IMR-90 (cell line): Measurements from ENCODE around the gene ACP4. TPM values are rescaled to one million over a fixed set of nuclear protein-coding genes. Genes with fewer than 3 reads are reported as not detected.

ENCODE experiments used
- ATAC-seq: fragments of 200-7000 bp; cut with Tn5 transposase; 2 replicates; pipeline ENCODE4 v1.9.1; 2020; ENCODE audit warnings: low read depth, mild to moderate bottlenecking, moderate library complexity
- BruUV-seq: library from RNA; stranded (reverse); fragments of 400-500 nt; replicated peaks from 2 replicates; lab custom pipeline; 2021; lab: Mats Ljungman, UMichigan
- CTCF ChIA-PET: fragments of 300-600 bp; formaldehyde crosslinking; extraction: SDS; loops from one replicate; lab custom pipeline; 2021; ENCODE audit warnings: antibody characterized with exemption; lab: Yijun Ruan, JAX
- POLR2A ChIA-PET: fragments of 300-600 bp; sonication (Branson Sonifier 250); formaldehyde crosslinking; loops from one replicate; lab custom pipeline; 2022; ENCODE audit warnings: antibody characterized with exemption; ENCODE audit not compliant: unreplicated experiment; lab: Charles Lee
- DNase-seq: peaks from one replicate; pipeline ENCODE4 v3.0.0; 2013
- H2AFZ ChIP-seq: replicated peaks from 2 replicates; pipeline ENCODE3; 2013; ENCODE audit warnings: low read length, mild to moderate bottlenecking; ENCODE audit not compliant: poor library complexity
- H2AK5ac ChIP-seq: 2 replicates; pipeline ENCODE4 v1.6.1; 2013; ENCODE audit warnings: low read depth, low read length, inconsistent platforms
- H2AK9ac ChIP-seq: replicated peaks from 2 replicates; pipeline ENCODE3; 2013; ENCODE audit warnings: mild to moderate bottlenecking, low read depth, low read length, moderate library complexity; ENCODE audit not compliant: poor library complexity
- H2BK120ac ChIP-seq: 2 replicates; pipeline ENCODE4 v1.6.1; 2013; ENCODE audit warnings: low read depth, low read length, inconsistent platforms
- H2BK15ac ChIP-seq: 3 replicates; pipeline ENCODE4 v1.6.1; 2013; ENCODE audit warnings: low read depth, low read length, inconsistent platforms
- H2BK20ac ChIP-seq: 2 replicates; pipeline ENCODE4 v1.6.1; 2013; ENCODE audit warnings: low read depth, mild to moderate bottlenecking, inconsistent platforms, low read length, moderate library complexity
- H2BK5ac ChIP-seq: 2 replicates; pipeline ENCODE4 v1.6.1; 2013; ENCODE audit warnings: mild to moderate bottlenecking, low read depth, low read length, inconsistent platforms; ENCODE audit not compliant: poor library complexity, severe bottlenecking
- H3K14ac ChIP-seq: replicated peaks from 2 replicates; pipeline ENCODE4 v1.6.1; 2013; ENCODE audit warnings: low read depth, low read length, inconsistent platforms
- H3K18ac ChIP-seq: 2 replicates; pipeline ENCODE4 v1.6.1; 2013; ENCODE audit warnings: low read depth, low read length, control low read depth
- H3K23ac ChIP-seq: 2 replicates; pipeline ENCODE4 v1.6.1; 2013; ENCODE audit warnings: low read depth, low read length, inconsistent platforms
- H3K27ac ChIP-seq: 2 replicates; pipeline ENCODE4 v1.5.1; 2013; ENCODE audit warnings: mild to moderate bottlenecking, control low read depth, low read length; ENCODE audit not compliant: insufficient read depth
- H3K27me3 ChIP-seq: 2 replicates; pipeline ENCODE4 v1.6.1; 2013; ENCODE audit warnings: low read length; ENCODE audit not compliant: control insufficient read depth, insufficient read depth
- H3K36me3 ChIP-seq: 2 replicates; pipeline ENCODE4 v1.6.1; 2013; ENCODE audit warnings: low read length, mixed read lengths; ENCODE audit not compliant: control insufficient read depth, insufficient read depth
- H3K4ac ChIP-seq: 2 replicates; pipeline ENCODE4 v1.6.1; 2013; ENCODE audit warnings: low read depth, low read length, inconsistent platforms
- H3K4me1 ChIP-seq: 2 replicates; pipeline ENCODE4 v1.6.1; 2013; ENCODE audit warnings: low read length, mixed read lengths; ENCODE audit not compliant: control insufficient read depth, insufficient read depth
- H3K4me2 ChIP-seq: 2 replicates; pipeline ENCODE4 v1.6.1; 2013; ENCODE audit warnings: low read depth, mild to moderate bottlenecking, control low read depth, low read length, moderate library complexity
- H3K4me3 ChIP-seq: 2 replicates; pipeline ENCODE4 v1.5.1; 2013; ENCODE audit warnings: low read depth, mild to moderate bottlenecking, control low read depth, low read length, moderate library complexity; ENCODE audit not compliant: insufficient read depth
- H3K56ac ChIP-seq: 2 replicates; pipeline ENCODE4 v1.6.1; 2013; ENCODE audit warnings: low read length, inconsistent platforms; ENCODE audit not compliant: insufficient read depth; ENCODE audit errors: extremely low read depth
- H3K79me1 ChIP-seq, 2 experiments: 2 replicates each; pipeline ENCODE4 v1.6.1; 2013; ENCODE audit warnings: low read length in 2 of 2, inconsistent platforms in 1 of 2, low read depth in 1 of 2
- H3K9ac ChIP-seq: 2 replicates; pipeline ENCODE4 v1.6.1; 2013; ENCODE audit warnings: low read depth, low read length, control low read depth
- H3K9me1 ChIP-seq: 2 replicates; pipeline ENCODE4 v1.6.1; 2013; ENCODE audit warnings: low read length, inconsistent platforms; ENCODE audit not compliant: insufficient read depth
- H3K9me3 ChIP-seq: 2 replicates; pipeline ENCODE4 v1.6.1; 2013; ENCODE audit warnings: low read length; ENCODE audit not compliant: control insufficient read depth, insufficient read depth
- H4K20me1 ChIP-seq: 2 replicates; pipeline ENCODE4 v1.6.1; 2013; ENCODE audit warnings: low read length, inconsistent platforms; ENCODE audit not compliant: insufficient read depth
- H4K5ac ChIP-seq: 2 replicates; pipeline ENCODE4 v1.6.1; 2013; ENCODE audit warnings: mild to moderate bottlenecking, low read depth, low read length, control low read depth
- H4K8ac ChIP-seq, 2 experiments: 2 replicates each; pipeline ENCODE4 v1.6.1; 2013; ENCODE audit warnings: low read depth in 2 of 2, low read length in 2 of 2, control low read depth in 1 of 2, inconsistent platforms in 1 of 2
- H4K91ac ChIP-seq: 2 replicates; pipeline ENCODE4 v1.6.1; 2013; ENCODE audit warnings: low read depth, low read length, inconsistent platforms; ENCODE audit not compliant: insufficient read depth
- MAZ ChIP-seq: IDR thresholded peaks from 2 replicates; pipeline ENCODE4 v1.6.1; 2012; ENCODE audit warnings: low read depth, mild to moderate bottlenecking, low read length, improper control_type of control experiment, moderate library complexity, borderline replicate concordance
- MXI1 ChIP-seq: IDR thresholded peaks from 2 replicates; pipeline ENCODE4 v1.6.1; 2012; ENCODE audit warnings: low read depth, mild to moderate bottlenecking, low read length, moderate library complexity, borderline replicate concordance
- NFE2L2 ChIP-seq: fragments of 150-350 bp; IDR thresholded peaks from 2 replicates; pipeline ENCODE4 v1.6.1; 2016; ENCODE audit warnings: low read depth, mild to moderate bottlenecking, low read length
- SMC3 ChIP-seq: fragments of 150-350 bp; IDR thresholded peaks from 2 replicates; pipeline ENCODE4 v1.6.1; 2016; ENCODE audit warnings: low read depth, mild to moderate bottlenecking, antibody characterized with exemption, low read length, moderate library complexity
- USF2 ChIP-seq: fragments of 150-350 bp; IDR thresholded peaks from 2 replicates; pipeline ENCODE4 v1.6.1; 2017; ENCODE audit warnings: mild to moderate bottlenecking, antibody characterized with exemption, low read length, low read depth
- WGBS, 2 experiments: methylation state at CpG; one replicate each; pipeline versions ENCODE4 v1.1.5 to v1.1.7; 2013; ENCODE audit warnings: missing lambda C conversion rate in 2 of 2; ENCODE audit not compliant: insufficient read length in 1 of 2; ENCODE audit errors: extremely low coverage in 2 of 2; 5-methylcytosine and 5-hydroxymethylcytosine counted together
- dilution Hi-C: fragments of 300-500 bp; cut with HindIII; formaldehyde crosslinking; loops from one replicate; pipeline ENCODE4 v1.14.3; 2018; ENCODE audit warnings: low sequenced_read_pairs; ENCODE audit not compliant: unreplicated experiment
- in situ Hi-C: fragments of 300-500 bp; cut with MboI; formaldehyde crosslinking; loops from 3 replicates; pipeline ENCODE4 v1.14.3; 2019; ENCODE audit warnings: low sequenced_read_pairs, inconsistent platforms, mixed read lengths
- intact Hi-C: fragments of 100-400 bp; cut with micrococcal nuclease; formaldehyde crosslinking; loops from 2 replicates; pipeline ENCODE4 v1.10.0; 2022
- polyA plus RNA-seq, 3 experiments: library from polyadenylated mRNA; depleted of rRNA; stranded (reverse); fragments of >200 nt; gene quantifications; 2 replicates each; pipeline ENCODE4 v1.2.3, GENCODE V29; 2012; ENCODE audit warnings: low replicate concordance in 1 of 3
- total RNA-seq: library from RNA; depleted of rRNA; stranded (reverse); fragments of >200 nt; gene quantifications from 2 replicates; pipeline ENCODE4 v1.2.3, GENCODE V29; 2012

ACP4 gene
- total and polyA plus RNA-seq, 2 of the 4 experiments (the other 2 are of a cell fraction) = not detected

DNA sequence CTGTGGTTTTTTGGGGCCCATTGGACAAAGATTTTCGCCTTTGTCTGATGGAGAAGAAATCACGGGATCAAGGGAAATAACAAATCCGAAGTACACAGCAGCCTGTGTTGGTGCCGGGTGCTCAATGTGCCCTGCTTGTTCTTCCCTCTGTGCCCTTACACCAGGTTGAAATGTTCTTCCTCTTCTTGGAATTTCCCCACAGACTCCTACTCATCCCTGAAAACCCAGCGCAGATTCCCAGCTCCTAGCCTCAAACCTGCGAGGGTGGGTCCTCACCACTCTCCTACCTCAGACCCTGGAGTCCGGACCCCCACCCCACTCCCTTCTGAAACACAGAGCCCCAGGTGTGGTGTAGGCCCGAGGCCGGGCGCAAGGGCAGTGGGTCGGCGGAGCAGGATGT lies 4.9 kb upstream of the ACP4 start:
- POLR2A ChIA-PET = no interaction called here
- H3K18ac ChIP-seq = no peak overlapping the region
- in situ Hi-C loops (loop anchor here (10.0 kb wide), 2 partner anchors 251 to 431 kb away; no protein-coding TSS in a partner anchor), intact Hi-C loops (no loop called here), dilution Hi-C loops (no loop called here)
- no peak overlapping the region for H2BK15ac ChIP-seq
- H3K23ac ChIP-seq = no peak overlapping the region
- H3K79me1 ChIP-seq = no peaks in the 10 kb centered on the region
- TF ChIP-seq MXI1 = no peak
- no peak for TF ChIP-seq SMC3
- no peak for TF ChIP-seq MAZ
- no peak for TF ChIP-seq USF2
- TF ChIP-seq NFE2L2 = no peak
- H4K5ac ChIP-seq = no peak overlapping the region
- no peak overlapping the region for H2BK5ac ChIP-seq
- H3K14ac ChIP-seq = no peak overlapping the region
- no peaks in the 10 kb centered on the region for H3K36me3 ChIP-seq
- H3K4ac ChIP-seq = no peak overlapping the region
- no peak overlapping the region for H3K4me3 ChIP-seq
- H3K27ac ChIP-seq = no peak overlapping the region
- peaks cover 4% of the 10 kb centered on the region; the same call in 1 of the 2 replicates for H3K27me3 ChIP-seq
- H2AK5ac ChIP-seq = no peak overlapping the region
- BruUV-seq = no TSS peak
- H3K4me2 ChIP-seq = no peak overlapping the region
- no peak overlapping the region for H3K56ac ChIP-seq
- H2AK9ac ChIP-seq = no peak overlapping the region
- CTCF ChIA-PET = no interaction called here
- ATAC-seq (no peak), DNase-seq (no peak)
- H4K20me1 ChIP-seq = no peaks in the 10 kb centered on the region
- H3K4me1 ChIP-seq = no peaks in the 10 kb centered on the region
- no peak overlapping the region for H2AFZ ChIP-seq
- H2BK120ac ChIP-seq = no peak overlapping the region
- 93% methylated on average over 3 of the region's 12 CpGs; no CpG with 5 or more reads in 1 of the 2 experiments for WGBS, 2 experiments
- no peaks in the 10 kb centered on the region for H3K9me3 ChIP-seq
- H4K91ac ChIP-seq = no peak overlapping the region
- H3K9ac ChIP-seq = no peak overlapping the region
- H4K8ac ChIP-seq = no peak overlapping the region
- H2BK20ac ChIP-seq = no peak overlapping the region
- no peaks in the 10 kb centered on the region for H3K9me1 ChIP-seq
